GM12878 (cell line): ENCODE measurements around the gene RPS6KA2. TPM values are rescaled to one million over a fixed set of nuclear protein-coding genes. Genes with fewer than 3 reads are reported as not detected.

Source experiments
- CBX3 ChIP-seq: fragments of 200-600 bp; sonication (generic); IDR thresholded peaks from 2 replicates; pipeline ENCODE4 v1.6.1; 2016; ENCODE audit warnings: low read depth, borderline replicate concordance
- IKZF2 ChIP-seq, 2 experiments: fragments of 450-650 bp; IDR thresholded peaks; 2 replicates each; pipeline ENCODE4 v1.6.1; 2017; ENCODE audit warnings: mild to moderate bottlenecking in 2 of 2, moderate library complexity in 2 of 2
- NFXL1 ChIP-seq: fragments of 450-650 bp; IDR thresholded peaks from 2 replicates; pipeline ENCODE4 v1.6.1; 2017; ENCODE audit warnings: antibody characterized with exemption, mild to moderate bottlenecking, borderline replicate concordance
- RAD51 ChIP-seq: fragments of 450-650 bp; IDR thresholded peaks from 2 replicates; pipeline ENCODE4 v1.6.1; 2016; ENCODE audit warnings: moderate library complexity, mild to moderate bottlenecking, inconsistent platforms
- USF2 ChIP-seq: IDR thresholded peaks from 2 replicates; pipeline ENCODE4 v1.6.1; 2011; ENCODE audit warnings: low read depth, low read length, improper control_type of control experiment, borderline replicate concordance
- ZBTB11 ChIP-seq: fragments of 450-650 bp; formaldehyde crosslinking; IDR thresholded peaks from 2 replicates; pipeline ENCODE4 v1.5.0; 2022; ENCODE audit warnings: mild to moderate bottlenecking, missing genetic modification characterization
- polyA plus RNA-seq, 11 experiments: library from polyadenylated mRNA; depleted of rRNA in 4 of 11; unstranded in 6 of 11; stranded (reverse) in 5 of 11; fragments of >200 nt; fragmentation: Nextera tagmentation in 4 of 11; fragmentation: Illumina TruSeq in 1 of 11; extraction: Ambion mirVana in 4 of 11; extraction: Trizol in 1 of 11; gene quantifications; 1 replicate in 1 of 11; 2 replicates in 10 of 11; pipeline versions ENCODE4 v1.2.1 to v1.2.3, GENCODE V29; 2011 to 2016; ENCODE audit warnings: inconsistent platforms in 2 of 11, missing spikeins in 2 of 11, low read depth in 1 of 11
- total RNA-seq, 4 experiments: library from RNA; depleted of rRNA in 3 of 4; stranded (reverse); fragments of >200 nt in 3 of 4; fragmentation: Illumina TruSeq in 1 of 4; extraction: Trizol in 1 of 4; gene quantifications; 2 replicates each; pipeline versions ENCODE4 v1.2.1 to v1.2.3, GENCODE V29; 2013 to 2021
- TF ChIP-seq, protein P1 (sequence below): fragments of 450-650 bp; IDR thresholded peaks from 2 replicates; pipeline ENCODE4 v1.6.1; 2017; ENCODE audit warnings: mild to moderate bottlenecking
- TF ChIP-seq, protein P2 (sequence below): fragments of 450-650 bp; formaldehyde crosslinking; IDR thresholded peaks from 2 replicates; pipeline ENCODE4 v1.4.0; 2022; ENCODE audit warnings: mild to moderate bottlenecking, moderate library complexity

The RPS6KA2 gene
- total and polyA plus RNA-seq, 10 of the 15 experiments (the other 5 are each of a cell fraction or from before 2014, with no cell fraction given): 0.02 to 1.0 (median 0.22) TPM; not detected in 1

DNA sequence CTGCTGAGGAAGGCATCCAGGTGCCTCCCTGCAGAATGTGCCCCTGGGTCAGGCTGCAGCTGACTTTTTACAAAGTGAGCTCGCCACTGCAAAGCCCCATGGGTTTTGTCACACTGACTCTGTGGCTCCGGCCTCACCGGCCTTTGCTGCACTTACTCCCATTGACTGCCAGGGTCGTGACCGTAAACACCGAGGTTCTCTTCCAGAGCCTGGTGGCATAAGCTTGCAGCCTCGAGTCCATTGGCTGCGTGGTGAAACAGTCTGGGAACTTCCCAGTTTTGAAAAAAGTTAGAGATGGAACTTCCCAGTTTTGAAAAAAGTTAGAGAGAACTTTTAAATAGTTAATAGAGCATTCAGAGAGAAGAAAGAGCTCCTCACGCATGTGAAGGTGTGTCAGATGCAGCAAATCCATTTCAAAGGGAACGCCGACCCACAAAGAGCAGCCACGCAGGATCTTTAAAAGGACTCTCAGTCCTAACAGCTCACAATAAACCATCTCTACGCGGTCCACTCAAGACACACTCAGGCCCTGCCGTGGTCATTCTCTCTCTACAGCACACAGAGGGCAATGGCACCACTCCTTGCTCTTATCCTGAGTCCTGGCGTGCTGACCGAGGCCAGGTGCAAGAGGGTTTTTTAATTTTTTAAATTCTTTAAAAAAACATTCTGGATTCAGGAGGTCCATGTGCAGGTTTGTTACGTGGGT lies 53.4 kb downstream of the RPS6KA2 start (continued):
- no peak for TF ChIP-seq RAD51
- TF ChIP-seq, protein P1, sequence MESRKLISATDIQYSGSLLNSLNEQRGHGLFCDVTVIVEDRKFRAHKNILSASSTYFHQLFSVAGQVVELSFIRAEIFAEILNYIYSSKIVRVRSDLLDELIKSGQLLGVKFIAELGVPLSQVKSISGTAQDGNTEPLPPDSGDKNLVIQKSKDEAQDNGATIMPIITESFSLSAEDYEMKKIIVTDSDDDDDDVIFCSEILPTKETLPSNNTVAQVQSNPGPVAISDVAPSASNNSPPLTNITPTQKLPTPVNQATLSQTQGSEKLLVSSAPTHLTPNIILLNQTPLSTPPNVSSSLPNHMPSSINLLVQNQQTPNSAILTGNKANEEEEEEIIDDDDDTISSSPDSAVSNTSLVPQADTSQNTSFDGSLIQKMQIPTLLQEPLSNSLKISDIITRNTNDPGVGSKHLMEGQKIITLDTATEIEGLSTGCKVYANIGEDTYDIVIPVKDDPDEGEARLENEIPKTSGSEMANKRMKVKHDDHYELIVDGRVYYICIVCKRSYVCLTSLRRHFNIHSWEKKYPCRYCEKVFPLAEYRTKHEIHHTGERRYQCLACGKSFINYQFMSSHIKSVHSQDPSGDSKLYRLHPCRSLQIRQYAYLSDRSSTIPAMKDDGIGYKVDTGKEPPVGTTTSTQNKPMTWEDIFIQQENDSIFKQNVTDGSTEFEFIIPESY: no peak
- TF ChIP-seq CBX3: no peak
- TF ChIP-seq, protein P2, sequence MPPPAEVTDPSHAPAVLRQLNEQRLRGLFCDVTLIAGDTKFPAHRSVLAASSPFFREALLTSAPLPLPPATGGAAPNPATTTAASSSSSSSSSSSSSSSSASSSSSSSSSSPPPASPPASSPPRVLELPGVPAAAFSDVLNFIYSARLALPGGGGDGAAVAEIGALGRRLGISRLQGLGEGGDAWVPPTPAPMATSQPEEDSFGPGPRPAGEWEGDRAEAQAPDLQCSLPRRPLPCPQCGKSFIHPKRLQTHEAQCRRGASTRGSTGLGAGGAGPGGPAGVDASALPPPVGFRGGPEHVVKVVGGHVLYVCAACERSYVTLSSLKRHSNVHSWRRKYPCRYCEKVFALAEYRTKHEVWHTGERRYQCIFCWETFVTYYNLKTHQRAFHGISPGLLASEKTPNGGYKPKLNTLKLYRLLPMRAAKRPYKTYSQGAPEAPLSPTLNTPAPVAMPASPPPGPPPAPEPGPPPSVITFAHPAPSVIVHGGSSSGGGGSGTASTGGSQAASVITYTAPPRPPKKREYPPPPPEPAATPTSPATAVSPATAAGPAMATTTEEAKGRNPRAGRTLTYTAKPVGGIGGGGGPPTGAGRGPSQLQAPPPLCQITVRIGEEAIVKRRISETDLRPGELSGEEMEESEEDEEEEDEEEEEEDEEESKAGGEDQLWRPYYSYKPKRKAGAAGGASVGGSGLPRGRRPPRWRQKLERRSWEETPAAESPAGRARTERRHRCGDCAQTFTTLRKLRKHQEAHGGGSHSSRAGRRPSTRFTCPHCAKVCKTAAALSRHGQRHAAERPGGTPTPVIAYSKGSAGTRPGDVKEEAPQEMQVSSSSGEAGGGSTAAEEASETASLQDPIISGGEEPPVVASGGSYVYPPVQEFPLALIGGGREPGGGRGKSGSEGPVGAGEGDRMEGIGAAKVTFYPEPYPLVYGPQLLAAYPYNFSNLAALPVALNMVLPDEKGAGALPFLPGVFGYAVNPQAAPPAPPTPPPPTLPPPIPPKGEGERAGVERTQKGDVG (CRISPR knock-in tag): no peak
- no peak for TF ChIP-seq ZBTB11
- TF ChIP-seq IKZF2 (IDR thresholded peaks at IDR 0.05): no peak
- TF ChIP-seq NFXL1: no peak
- TF ChIP-seq USF2: no peak
